ENCODE results near the gene PARP8. TPM values are rescaled to one million over a fixed set of nuclear protein-coding genes. Genes with fewer than 3 reads are reported as not detected.

PARP8 gene
- polyA plus RNA-seq, 1 donor (not counting 4 experiments of a cell fraction or from before 2014, with no cell fraction given), result 29.1 TPM

DNA sequence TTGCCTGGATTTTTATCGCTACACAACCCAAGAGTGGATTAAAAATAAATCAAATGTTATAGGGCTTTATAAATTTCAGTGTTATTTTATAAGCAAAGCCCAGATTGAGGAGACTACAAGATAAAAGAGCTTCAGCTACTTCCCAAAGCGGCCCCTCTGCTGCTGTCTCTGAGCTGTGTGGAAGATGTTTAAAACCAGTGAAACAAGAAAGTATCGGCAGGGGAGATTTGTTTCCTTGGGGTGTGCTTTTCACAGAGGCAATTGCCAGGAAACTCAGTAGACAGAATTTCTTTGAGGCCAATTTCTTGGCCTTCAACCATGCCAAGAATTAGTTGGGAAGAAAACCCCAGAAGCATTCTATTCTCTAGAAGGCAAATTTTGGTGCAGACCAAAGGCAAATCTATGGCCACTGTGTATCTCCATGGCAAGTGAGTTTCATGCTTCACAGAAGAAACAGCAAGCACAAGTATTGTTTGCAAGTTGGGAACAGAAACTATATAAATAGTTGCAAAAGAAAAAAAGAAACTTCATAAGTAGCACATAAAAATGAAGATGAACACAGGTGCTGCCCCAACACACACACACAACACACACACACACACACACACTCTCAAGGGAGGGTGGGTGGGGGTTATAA is 197.2 kb downstream of the PARP8 start:
- H3K4me3 ChIP-seq (ENCODE audit: control insufficient read depth in 2 of 3, extremely low read depth in 1 of 3, insufficient read depth in 2 of 3, low read depth in 1 of 3, low read length in 3 of 3), result no peak overlapping the region
- dilution Hi-C loops (cut with MboI; ENCODE audit: extremely low pct_ligation_motif_present, low sequenced_read_pairs), result no loop called here
- FAIRE-seq, result no peak

DNA sequence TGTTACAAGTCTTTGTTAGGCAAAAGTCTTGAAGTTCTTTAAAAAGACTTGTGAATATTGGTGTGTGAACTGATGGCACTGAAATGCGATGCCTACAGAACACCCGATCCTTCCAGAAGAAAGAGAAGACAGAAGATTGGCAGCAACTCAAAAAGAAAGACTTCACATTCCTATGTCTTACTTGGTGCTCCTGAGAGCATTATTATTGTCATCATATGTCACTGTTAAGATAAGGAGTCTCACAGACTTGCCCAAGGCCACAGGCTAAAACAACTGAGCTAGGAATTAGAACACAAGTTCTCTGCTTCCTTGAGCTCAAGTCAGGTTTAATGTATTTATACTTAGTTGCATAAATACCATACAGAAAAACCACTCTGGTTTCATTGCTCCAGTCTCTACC is 198.0 kb downstream of the PARP8 start:
- no peak for FAIRE-seq
- no peak overlapping the region for H2AFZ ChIP-seq (ENCODE audit: control insufficient read depth, low read length)

More for the DNA sequence above, 197.2 kb downstream of the PARP8 start:
- Histone ChIP-seq H3K36me3 (ENCODE audit: control insufficient read depth in 2 of 2, extremely low read depth in 1 of 2, insufficient read depth in 2 of 2, low read length in 2 of 2) (no peaks in the 10 kb centered on the region), H3K79me2 (ENCODE audit: control insufficient read depth, insufficient read depth, low read length) (no peaks in the 10 kb centered on the region), H3K9me1 (ENCODE audit: control insufficient read depth, extremely low read depth, insufficient read depth, low read length) (no peaks in the 10 kb centered on the region), H3K4me1 (ENCODE audit: control insufficient read depth, extremely low read depth, insufficient read depth, low read length) (no peaks in the 10 kb centered on the region), H3K9ac (ENCODE audit: control insufficient read depth, extremely low read depth, insufficient read depth, low read length) (no peak overlapping the region), H3K27me3 (ENCODE audit: control insufficient read depth, extremely low read depth, insufficient read depth, low read length) (no peaks in the 10 kb centered on the region), H3K4me2 (ENCODE audit: control insufficient read depth, extremely low read depth, insufficient read depth, low read depth, low read length) (no peak overlapping the region), H3K27ac (ENCODE audit: control insufficient read depth, insufficient read depth, low read length) (no peak overlapping the region), H2AFZ (ENCODE audit: control insufficient read depth, low read length) (no peak overlapping the region), H4K20me1 (ENCODE audit: control insufficient read depth, extremely low read depth, insufficient read depth, low read length) (no peaks in the 10 kb centered on the region), H3K9me3 (ENCODE audit: control insufficient read depth, low read depth, low read length) (no peaks in the 10 kb centered on the region)
- DNase-seq (ENCODE audit: low read depth, low spot score), result no peak
- TF ChIP-seq EZH2 (IDR thresholded peaks at IDR 0.05; ENCODE audit: low read length), result no peak
- TF ChIP-seq, protein P1, sequence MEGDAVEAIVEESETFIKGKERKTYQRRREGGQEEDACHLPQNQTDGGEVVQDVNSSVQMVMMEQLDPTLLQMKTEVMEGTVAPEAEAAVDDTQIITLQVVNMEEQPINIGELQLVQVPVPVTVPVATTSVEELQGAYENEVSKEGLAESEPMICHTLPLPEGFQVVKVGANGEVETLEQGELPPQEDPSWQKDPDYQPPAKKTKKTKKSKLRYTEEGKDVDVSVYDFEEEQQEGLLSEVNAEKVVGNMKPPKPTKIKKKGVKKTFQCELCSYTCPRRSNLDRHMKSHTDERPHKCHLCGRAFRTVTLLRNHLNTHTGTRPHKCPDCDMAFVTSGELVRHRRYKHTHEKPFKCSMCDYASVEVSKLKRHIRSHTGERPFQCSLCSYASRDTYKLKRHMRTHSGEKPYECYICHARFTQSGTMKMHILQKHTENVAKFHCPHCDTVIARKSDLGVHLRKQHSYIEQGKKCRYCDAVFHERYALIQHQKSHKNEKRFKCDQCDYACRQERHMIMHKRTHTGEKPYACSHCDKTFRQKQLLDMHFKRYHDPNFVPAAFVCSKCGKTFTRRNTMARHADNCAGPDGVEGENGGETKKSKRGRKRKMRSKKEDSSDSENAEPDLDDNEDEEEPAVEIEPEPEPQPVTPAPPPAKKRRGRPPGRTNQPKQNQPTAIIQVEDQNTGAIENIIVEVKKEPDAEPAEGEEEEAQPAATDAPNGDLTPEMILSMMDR (optimal IDR thresholded peaks at IDR 0.05 in 1 of 3, IDR thresholded peaks at IDR 0.05 in 1 of 3, conservative IDR thresholded peaks at IDR 0.05 in 1 of 3; ENCODE audit: extremely low read depth in 1 of 3, insufficient read depth in 2 of 3, low read length in 3 of 3), result no peak

More for the DNA sequence above, 198.0 kb downstream of the PARP8 start:
- no peaks in the 10 kb centered on the region for H3K9me3 ChIP-seq (ENCODE audit: control insufficient read depth, low read depth, low read length)
- H3K27ac ChIP-seq (ENCODE audit: control insufficient read depth, insufficient read depth, low read length), result no peak overlapping the region
- no peaks in the 10 kb centered on the region for H3K79me2 ChIP-seq (ENCODE audit: control insufficient read depth, insufficient read depth, low read length)
- no peaks in the 10 kb centered on the region for H4K20me1 ChIP-seq (ENCODE audit: control insufficient read depth, extremely low read depth, insufficient read depth, low read length)
- no peak overlapping the region for H3K9ac ChIP-seq (ENCODE audit: control insufficient read depth, extremely low read depth, insufficient read depth, low read length)
- H3K9me1 ChIP-seq (ENCODE audit: control insufficient read depth, extremely low read depth, insufficient read depth, low read length), result no peaks in the 10 kb centered on the region
- no peaks in the 10 kb centered on the region for H3K27me3 ChIP-seq (ENCODE audit: control insufficient read depth, extremely low read depth, insufficient read depth, low read length)
- TF ChIP-seq, protein P1 (optimal IDR thresholded peaks at IDR 0.05 in 1 of 3, IDR thresholded peaks at IDR 0.05 in 1 of 3, conservative IDR thresholded peaks at IDR 0.05 in 1 of 3; ENCODE audit: extremely low read depth in 1 of 3, insufficient read depth in 2 of 3, low read length in 3 of 3), result no peak
- no peak for TF ChIP-seq EZH2 (IDR thresholded peaks at IDR 0.05; ENCODE audit: low read length)
- dilution Hi-C loops (cut with MboI; ENCODE audit: extremely low pct_ligation_motif_present, low sequenced_read_pairs), result no loop called here
- DNase-seq (ENCODE audit: low read depth, low spot score), result no peak
- H3K36me3 ChIP-seq (ENCODE audit: control insufficient read depth in 2 of 2, extremely low read depth in 1 of 2, insufficient read depth in 2 of 2, low read length in 2 of 2), result no peaks in the 10 kb centered on the region
- H3K4me3 ChIP-seq (ENCODE audit: control insufficient read depth in 2 of 3, extremely low read depth in 1 of 3, insufficient read depth in 2 of 3, low read depth in 1 of 3, low read length in 3 of 3), result no peak overlapping the region
- no peak overlapping the region for H3K4me2 ChIP-seq (ENCODE audit: control insufficient read depth, extremely low read depth, insufficient read depth, low read depth, low read length)
- no peaks in the 10 kb centered on the region for H3K4me1 ChIP-seq (ENCODE audit: control insufficient read depth, extremely low read depth, insufficient read depth, low read length)
